ENCODE data around the gene SOCS7. TPM values are rescaled to one million over a fixed set of nuclear protein-coding genes. Genes with fewer than 3 reads are reported as not detected.

The SOCS7 gene
- total RNA-seq, 1 donor from 2014 or later = 35.3 TPM

- H3K27me3 Mint-ChIP-seq (ENCODE audit: low read depth) = no peaks in the 10 kb centered on the region
- H3K36me3 Mint-ChIP-seq (ENCODE audit: low read depth) = no peaks in the 10 kb centered on the region
- no peak for TF ChIP-seq CTCF (conservative IDR thresholded peaks at IDR 0.05)
- H3K9me3 Mint-ChIP-seq = no peaks in the 10 kb centered on the region
- peaks cover 4% of the 10 kb centered on the region for H3K4me1 Mint-ChIP-seq
- no peak for DNase-seq (ENCODE audit: low read depth, low spot score)
- no peak overlapping the region for H3K4me3 Mint-ChIP-seq
- no peak overlapping the region for H3K27ac Mint-ChIP-seq (ENCODE audit: unreplicated experiment)
These were observed 7.3 kb upstream of the SOCS7 start for GRCh38 chr17:38344420-38344745.

GRCh38 chr17:38345743-38346142 is 5.9 kb upstream of the SOCS7 start:
- no peak for DNase-seq (ENCODE audit: low read depth, low spot score)
- no peak overlapping the region for H3K27ac Mint-ChIP-seq (ENCODE audit: unreplicated experiment)
- no peak for TF ChIP-seq CTCF (conservative IDR thresholded peaks at IDR 0.05)

GRCh38 chr17:38349097-38349730 is 2.4 kb upstream of the SOCS7 start:
- no peaks in the 10 kb centered on the region for H3K27me3 Mint-ChIP-seq (ENCODE audit: low read depth)
- no peaks in the 10 kb centered on the region for H3K36me3 Mint-ChIP-seq (ENCODE audit: low read depth)
- peak; percentile 93 for DNase-seq (ENCODE audit: low read depth, low spot score)
- no peak overlapping the region for H3K27ac Mint-ChIP-seq (ENCODE audit: unreplicated experiment)
- peak; percentile 92 for TF ChIP-seq CTCF (conservative IDR thresholded peaks at IDR 0.05)
- H3K4me1 Mint-ChIP-seq = peaks cover 20% of the 10 kb centered on the region
- H3K4me3 Mint-ChIP-seq = peak overlapping the region; percentile 84
- no peaks in the 10 kb centered on the region for H3K9me3 Mint-ChIP-seq

More at GRCh38 chr17:38345743-38346142, 5.9 kb upstream of the SOCS7 start:
- no peak overlapping the region for H3K4me3 Mint-ChIP-seq
- H3K36me3 Mint-ChIP-seq (ENCODE audit: low read depth) = no peaks in the 10 kb centered on the region
- H3K27me3 Mint-ChIP-seq (ENCODE audit: low read depth) = no peaks in the 10 kb centered on the region
- no peaks in the 10 kb centered on the region for H3K9me3 Mint-ChIP-seq
- peaks cover 4% of the 10 kb centered on the region for H3K4me1 Mint-ChIP-seq

- no peak for DNase-seq (ENCODE audit: low read depth, low spot score)
- H3K36me3 Mint-ChIP-seq (ENCODE audit: low read depth) = no peaks in the 10 kb centered on the region
- no peak for TF ChIP-seq CTCF (conservative IDR thresholded peaks at IDR 0.05)
- H3K27ac Mint-ChIP-seq (ENCODE audit: unreplicated experiment) = no peak overlapping the region
- H3K9me3 Mint-ChIP-seq = no peaks in the 10 kb centered on the region
- peak overlapping the region; percentile 84 for H3K4me3 Mint-ChIP-seq
- H3K4me1 Mint-ChIP-seq = peaks cover 28% of the 10 kb centered on the region
- no peaks in the 10 kb centered on the region for H3K27me3 Mint-ChIP-seq (ENCODE audit: low read depth)
These were observed 1.6 kb upstream of the SOCS7 start for GRCh38 chr17:38350035-38350434.

GRCh38 chr17:38352245-38353085 is 821 bp downstream of the SOCS7 start:
- Mint-ChIP-seq H3K9me3 (no peaks in the 10 kb centered on the region), H3K4me1 (peaks cover 46% of the 10 kb centered on the region), H3K27me3 (ENCODE audit: low read depth) (no peaks in the 10 kb centered on the region), H3K27ac (ENCODE audit: unreplicated experiment) (no peak overlapping the region), H3K36me3 (ENCODE audit: low read depth) (no peaks in the 10 kb centered on the region), H3K4me3 (peak overlapping the region; percentile 90)
- peak; percentile 23 for DNase-seq (ENCODE audit: low read depth, low spot score)
- no peak for TF ChIP-seq CTCF (conservative IDR thresholded peaks at IDR 0.05)
